Measurements from ENCODE around the gene ITPKB.
"Not testable (repeated sequence)": the region's sequence is repeated elsewhere in the genome, so short reads cannot be mapped to it uniquely, and the experiment has no call there.

Gene ITPKB

DNA sequence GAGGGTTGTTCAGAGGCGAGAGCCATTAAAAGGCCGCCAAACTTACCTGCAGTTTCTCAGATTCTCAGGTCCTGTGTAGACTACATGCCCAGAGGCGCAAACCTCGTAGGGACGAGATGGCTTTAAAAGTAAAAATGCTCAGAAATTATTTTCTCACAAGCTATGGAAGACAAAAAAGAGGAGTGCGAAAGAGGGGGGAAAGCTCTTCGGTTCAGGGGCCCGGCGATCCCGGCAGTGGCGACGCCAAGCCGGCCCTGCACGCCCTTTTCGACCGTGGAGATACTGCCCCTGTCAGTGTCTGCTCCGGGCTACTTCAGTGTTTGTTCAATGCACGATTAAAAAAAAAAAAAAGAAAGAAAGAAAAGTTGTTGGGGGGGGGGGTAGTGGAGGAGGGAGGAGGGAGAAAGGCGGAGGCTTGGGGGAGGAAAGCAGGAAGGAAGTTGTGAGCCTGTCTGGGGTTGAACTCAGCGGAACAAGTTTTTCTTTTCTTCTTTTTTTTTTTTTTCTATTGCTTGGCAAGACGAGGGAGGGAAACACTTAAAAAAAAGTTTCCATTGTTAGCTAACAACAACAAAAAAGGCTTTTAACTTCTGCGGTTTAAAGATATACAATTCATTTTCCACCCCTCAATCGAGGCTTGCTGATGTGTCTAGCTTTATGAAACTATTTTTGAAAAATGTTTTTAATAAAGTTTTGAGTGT is at the start of gene ITPKB:
TSS of gene ITPKB (minus strand) at position 288 of the 701 bp plus-strand sequence. CDS start 1,824 bp downstream, outside the sequence.
- DNase-seq: no peak

DNA sequence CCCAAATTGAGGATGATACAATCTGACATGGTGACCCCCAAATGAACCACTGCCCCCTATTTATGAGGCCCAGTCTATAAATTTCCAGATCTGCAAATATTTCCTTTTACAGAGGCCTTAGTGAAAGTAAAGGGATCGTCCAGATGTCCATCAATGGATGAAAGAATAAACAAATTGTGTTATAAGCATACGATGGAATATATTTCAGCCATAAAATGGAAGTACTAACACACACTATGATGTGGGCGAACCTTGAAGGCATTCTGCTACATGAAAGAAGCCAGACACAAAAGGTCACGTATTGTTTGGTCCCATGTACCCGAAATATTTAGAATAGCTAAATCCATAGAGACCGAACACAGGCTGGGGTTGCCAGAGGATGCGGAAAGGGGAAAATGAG is 48.6 kb upstream of the ITPKB start:
- DNase-seq: no peak

DNA sequence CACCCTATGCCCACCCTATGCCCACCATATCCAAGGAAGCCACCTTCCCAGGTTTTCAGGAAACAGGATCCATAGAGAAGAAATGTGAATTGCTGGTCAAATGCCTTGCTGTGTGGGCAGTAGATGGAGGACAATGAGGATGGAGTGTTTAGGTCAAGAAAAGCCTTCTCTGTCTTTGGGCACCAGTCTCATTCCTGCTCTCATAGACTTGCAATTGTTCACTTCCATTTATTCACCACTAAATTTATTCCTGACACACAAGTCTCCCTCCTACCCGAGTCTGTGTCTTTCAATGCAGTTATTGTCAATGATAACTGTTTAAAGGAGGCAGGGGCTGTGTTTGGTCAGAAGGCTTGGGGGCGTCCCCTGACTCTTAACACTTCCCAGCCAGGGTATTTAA is 48.0 kb upstream of the ITPKB start:
- no peak for DNase-seq

DNA sequence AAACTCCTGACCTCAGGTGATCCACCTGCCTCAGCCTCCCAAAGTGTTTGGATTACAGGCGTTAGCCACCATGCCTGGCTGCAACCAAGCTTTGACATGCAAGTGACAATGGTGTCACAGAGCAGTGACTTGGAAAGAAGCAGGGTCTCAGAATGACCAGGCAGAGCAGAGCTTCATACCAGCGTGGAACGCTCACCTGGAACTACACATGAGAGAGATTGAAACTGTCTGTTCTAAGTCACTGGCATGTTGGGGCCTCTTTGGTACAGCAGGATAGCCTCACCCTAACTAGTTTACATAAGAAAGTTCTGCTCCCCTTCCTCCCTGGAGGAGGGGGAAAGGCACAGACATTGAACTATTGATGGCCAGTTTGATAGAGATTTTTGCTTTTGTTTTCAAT is 47.5 kb upstream of the ITPKB start:
- no peak for DNase-seq

DNA sequence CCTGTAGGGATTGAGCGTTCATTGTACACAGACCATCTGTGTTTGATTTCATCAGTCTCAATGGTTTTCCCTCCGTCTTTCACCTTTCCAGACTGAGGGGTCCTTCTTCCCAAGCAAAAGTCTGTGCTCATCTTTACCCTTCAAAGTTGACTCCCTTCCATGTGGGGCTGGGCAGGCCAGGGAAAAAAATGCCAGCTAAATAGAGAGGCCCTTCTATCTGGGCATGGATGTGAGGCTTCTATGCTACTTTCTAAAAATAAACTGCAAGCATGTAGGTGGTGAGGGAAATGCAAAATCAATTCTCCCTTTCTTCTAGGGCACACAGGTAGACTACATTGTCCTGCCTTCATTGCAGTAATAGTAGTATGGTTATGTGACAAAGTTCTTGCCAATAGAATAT is 46.7 kb upstream of the ITPKB start:
- no peak for DNase-seq

DNA sequence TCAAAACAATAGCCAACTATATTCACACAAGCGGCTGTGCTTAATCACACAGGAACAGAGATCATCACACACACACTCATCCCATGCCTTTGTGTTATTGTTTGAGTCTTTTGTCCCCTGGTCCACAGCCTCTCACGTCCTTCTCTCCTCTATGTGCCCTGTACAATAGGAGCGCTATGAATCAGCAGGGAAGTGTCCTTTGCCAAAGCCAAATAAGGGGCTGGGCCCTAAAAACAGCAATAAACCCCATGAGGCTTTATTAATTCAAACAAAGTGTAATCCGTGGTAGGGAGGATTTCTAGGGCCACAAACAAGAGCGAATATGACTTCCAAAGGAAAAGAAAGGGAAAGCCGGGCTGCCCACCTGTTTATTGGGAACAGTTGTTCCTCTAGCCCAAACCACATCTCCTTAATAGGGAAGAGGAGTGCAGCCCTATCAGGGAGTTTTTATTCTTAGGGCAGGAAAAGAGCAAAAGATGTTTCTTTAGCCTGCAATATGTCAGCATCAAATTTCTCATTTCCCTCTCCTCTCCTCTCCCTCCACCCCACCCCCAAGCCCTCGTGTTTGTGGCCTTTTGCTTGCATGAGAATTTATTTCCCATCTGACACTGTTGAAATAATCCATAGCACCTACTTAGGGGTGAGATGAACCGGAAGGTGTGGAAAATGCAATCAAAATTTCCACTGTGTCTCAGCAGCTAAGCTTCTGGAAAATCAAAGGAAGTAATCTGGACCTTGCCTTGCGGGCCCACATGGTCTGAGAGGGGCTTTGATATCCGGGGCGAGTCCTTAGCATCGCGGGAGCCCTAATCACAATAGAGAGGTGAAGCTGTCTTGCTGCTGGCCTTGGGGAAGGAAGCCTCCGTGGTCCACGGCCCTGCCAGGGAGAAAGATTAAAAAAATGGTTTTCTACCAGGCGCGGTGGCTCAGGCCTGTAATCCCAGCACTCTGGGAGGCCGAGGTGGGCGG is 45.3 kb upstream of the ITPKB start:
- DNase-seq: no peak

DNA sequence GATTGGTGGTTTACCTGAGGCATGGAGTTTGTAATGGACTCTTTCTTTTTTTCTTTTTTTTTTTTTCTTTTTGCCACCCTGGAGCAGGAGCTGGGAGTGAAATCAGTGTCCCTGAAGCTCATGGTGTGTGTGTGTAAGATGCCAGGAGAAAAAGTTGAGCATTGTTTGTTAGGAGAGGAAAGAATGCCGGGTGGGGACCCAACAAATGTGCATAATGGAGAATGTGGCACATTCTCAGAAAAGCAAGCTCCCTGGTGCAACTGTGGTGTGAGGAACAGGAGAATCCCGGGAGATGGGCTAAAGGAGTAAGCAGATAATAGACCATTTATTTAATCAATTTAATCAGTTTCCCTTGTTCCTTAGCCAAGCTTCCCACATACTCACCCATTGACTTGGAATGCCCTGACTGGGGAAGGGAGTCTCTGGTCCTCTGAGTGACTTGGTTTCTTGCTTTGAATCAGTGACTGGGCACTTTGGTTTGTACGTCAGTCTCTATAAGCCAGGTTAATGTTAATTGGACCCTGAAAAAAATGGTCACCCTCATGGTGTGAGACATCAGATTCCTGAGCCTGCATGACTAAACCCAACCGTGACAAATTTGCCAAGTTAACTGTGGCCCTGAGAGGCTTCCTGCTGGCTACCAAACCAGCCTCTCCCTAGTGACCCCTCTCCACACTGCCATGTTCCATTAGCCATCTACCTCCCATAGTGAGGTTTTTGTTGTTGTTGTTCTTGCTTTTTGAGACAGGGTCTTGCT is 43.9 kb upstream of the ITPKB start:
- no peak for DNase-seq

DNA sequence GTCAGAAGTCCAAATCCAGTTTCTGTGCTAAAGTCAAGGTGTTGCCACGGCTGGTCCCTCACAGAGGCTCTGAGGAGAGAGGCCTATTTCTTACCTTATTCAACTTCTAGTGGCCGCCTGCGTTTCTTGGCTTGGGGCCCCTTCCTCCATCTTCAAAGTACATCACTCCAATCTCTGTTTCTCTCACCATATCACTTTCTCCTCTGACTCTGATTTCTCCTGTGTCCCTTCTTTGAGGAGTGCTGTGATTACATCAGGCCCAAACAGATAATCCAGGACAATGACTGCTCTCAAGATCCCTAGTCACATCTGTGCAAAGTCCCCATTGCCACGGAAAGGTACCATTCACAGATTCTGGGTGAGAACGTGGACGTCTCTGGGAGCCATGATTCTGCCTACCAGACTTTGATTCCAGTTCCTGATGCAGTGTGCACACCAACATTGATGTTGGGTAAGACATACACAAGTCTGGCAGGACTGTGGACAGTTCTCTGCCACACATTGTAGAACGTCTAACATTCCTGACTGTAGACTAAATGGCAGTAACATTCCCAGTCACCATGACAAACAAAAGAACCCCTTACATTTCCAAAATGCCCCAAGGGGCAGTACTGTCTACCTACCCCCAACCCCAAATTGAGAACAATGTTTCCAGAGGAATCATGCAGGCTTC is 43.0 kb upstream of the ITPKB start:
- DNase-seq: no peak

DNA sequence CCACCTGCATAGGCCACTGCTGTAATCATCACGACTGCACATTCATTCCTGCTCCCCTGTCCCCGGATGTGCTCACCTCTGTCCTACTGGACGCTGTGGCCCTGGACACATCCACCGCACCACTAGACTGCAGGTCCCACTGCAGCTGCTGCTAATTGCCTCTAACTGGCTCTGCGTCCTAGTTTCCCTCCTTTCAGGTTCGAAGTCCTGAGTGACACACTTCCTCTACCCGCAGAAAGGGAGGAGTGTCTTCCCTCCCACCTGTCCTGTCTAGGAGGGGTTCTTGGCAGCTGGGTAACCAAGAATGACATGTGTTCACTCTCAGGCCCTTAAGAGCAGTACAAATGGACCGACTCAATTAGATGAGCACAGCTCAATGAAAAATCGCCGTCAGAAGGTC is 40.5 kb upstream of the ITPKB start:
- DNase-seq: no peak

DNA sequence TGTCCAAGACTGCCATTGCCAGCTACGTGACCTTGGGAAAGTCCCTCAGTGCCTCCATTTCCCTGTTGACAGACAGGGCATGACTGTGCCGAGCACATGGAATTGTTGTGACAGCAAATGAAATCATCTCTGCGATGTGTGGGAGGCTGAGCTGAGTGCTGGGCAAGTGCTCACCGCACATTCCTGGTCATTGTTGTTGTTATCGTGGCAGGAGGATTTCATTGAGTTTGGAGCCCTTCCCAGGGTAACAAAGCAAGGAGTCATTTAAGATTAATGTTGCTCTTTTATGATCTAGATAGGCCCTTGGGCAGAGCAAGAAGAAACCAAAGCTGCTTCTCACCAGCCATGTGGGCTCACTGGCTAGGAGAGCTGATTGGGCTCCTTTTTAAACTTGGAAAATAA is 39.6 kb upstream of the ITPKB start:
- no peak for DNase-seq

DNA sequence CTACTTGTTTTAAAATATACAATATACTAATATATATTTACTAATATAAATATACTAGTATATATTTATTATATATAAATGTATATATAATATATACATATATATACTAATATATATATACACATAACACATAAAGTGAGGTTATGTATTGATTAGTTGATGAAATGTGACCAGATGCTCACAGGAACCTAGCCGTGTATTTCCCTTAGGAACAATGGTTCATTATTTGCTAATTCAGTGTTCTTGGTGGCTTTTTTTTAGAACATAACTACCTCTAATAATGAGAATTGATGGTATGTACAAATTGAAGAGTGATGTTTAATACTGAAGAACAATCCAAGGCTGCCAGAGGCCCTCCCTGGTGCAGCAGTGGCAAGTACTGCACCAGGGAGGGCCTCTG is 37.9 kb upstream of the ITPKB start:
- no peak for DNase-seq

DNA sequence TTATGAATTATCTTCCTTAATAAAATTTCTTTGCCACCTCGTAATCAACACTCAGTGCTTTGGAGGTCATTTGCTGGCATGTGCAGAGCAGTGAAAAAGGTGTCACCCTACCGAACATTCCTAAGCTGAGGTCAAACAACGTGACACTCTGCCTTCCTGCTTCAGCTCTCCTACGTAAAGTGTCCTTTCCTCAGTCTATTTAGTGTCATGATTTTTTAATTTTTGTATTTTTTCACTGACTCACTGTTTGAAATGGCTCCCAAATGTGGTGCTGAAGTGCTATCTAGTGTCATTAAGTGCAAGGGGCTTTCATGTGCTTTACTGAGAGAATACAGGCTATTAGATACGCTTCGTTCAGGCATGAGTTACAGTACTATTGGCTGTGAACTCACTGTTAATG is 37.0 kb upstream of the ITPKB start:
- DNase-seq: no peak

DNA sequence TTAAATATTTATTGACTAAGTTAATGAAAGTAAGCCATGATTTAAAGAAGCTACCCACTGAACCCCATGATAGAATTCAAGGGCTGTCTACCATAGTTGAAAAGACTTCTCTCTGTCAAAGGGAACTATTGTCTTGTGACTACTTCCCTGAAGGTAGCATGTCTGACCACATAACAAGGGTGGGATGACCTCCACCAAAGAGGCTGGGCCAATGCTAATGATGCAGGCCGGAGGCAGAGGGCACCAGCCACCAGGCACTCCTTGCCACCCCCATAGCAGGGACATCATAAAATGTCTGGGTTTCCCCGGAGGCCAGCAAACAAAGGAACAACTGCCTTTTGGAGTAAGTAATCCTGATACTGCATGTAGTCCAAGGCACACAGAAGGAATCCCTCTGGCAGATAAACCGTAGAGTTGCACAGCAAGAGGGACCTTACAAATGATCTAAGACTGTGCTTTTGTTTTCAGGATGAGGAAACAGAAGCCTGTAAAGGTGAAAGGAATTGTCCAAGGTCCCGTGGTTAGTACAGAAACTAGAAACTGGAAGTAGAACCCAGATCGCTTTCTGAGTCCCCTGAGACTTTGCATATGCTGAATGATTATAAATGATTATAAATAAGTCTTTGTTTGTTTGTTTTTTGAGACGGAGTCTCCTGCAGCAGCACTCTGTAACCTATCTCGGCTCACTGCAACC is 33.5 kb upstream of the ITPKB start:
- DNase-seq: no peak

DNA sequence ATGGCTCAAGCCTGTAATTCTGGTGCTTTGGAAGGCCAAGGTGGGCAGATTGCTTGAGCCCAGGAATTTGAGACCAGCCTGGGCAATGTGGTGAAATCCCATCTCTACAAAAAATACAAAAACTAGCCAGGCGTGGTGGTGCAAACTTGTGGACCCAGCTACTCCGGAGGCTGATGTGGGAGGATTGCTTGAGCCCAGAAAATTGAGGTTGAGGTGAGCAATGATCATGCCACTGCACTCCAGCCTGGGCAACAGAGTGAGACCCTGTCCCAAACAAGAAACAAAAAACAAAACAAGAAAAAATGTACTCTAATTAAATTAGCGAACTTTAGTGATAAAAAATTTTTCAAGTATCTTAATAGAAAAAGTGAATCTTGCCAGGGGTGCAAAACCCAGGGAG is 28.1 kb upstream of the ITPKB start:
- DNase-seq: not testable (repeated sequence)

DNA sequence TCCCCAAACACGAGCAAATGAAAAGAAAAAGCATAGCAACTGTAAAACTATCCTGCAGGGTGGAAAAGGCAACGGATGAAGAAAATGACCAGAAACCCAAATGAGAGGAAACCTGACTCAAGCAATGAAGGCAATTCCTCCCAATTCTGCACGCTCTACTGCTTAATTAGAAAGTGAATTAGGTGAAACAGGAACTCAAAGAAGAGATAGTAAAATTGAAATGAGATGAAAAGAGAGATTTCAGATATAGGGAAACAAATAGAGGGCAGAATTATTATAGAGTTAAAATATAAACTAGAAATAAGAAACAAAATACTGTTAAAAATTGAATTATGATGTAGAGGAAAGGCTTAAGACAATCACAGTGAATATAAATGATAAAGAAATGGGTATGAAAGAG is 27.5 kb upstream of the ITPKB start:
- DNase-seq: no peak

DNA sequence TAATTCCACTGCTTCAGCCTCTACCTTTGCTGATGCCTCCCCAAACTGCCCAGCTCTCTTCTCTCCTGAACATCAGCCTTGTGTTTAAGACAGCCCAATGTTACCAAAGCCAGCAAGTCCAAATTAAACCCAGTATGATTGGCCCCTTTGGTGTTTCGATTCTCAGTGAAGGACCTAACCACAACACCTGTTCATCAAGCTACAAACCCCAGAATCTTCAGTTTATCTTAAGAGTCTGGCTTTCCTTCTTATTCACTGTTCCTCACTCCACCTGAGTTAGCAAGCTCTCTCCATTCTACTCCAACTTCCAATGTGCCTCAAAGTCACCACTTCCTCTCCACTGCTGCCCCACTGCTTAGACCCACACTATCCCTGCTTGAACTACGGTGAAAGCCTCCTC is 25.5 kb upstream of the ITPKB start:
- no peak for DNase-seq

DNA sequence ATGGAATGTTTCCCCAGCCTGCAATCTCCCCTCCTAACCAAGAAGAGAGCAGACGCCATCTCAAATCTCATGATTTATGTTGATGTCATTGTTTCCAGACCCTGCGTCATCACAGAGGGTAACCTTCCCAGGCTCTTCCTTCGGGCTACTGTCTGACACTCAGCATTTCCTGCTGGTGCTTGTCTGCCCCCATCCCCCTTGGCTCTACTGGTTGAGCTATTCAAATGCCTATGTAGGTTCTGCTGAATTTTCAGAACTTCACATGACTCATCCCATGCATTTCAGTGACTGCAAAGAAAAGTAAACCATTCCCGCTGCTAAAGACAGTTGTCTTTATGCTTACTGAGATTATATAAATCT is 24.8 kb upstream of the ITPKB start:
- DNase-seq: no peak

DNA sequence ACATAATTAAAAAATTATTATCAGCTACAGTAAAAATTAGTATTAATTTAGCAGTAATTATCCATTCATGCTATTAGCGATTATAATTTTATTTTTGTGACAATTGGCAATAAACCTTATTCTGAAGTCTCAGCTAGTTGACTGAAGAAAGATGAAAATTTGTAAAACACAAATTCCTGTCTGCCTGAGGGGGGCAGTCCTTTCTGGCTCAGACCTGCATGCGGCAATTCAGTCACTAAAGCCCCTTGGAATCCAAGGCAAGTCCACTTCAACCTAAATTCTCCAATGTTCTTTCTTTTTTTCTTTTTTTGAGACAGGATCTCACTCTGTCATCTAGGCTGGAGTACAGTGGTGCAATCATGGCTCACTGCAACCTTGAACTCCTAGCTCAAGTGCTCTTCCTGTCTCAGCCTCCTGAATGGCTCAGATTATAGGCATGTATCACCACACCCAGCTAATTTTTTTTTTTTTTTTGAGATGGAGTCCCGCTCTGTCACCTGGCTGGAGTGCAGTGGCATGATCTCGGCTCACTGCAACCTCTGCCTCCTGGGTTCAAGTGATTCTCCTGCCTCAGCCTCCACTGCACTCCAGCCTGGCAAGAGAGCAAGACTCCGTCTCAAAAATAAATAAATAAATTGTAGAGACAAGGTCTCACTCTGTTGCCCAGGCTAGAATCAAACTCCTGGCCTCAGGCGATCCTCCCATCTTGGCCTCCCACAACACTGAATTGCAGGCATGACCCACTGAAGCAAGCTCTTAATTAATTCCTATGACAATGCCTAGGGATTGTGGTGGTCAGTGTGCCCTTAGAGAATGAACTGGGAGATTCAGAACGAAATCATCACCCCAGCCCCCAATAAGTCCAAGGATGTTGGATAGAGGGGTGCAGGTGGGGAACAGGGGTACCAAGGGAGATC is 24.2 kb upstream of the ITPKB start:
- DNase-seq: no peak

DNA sequence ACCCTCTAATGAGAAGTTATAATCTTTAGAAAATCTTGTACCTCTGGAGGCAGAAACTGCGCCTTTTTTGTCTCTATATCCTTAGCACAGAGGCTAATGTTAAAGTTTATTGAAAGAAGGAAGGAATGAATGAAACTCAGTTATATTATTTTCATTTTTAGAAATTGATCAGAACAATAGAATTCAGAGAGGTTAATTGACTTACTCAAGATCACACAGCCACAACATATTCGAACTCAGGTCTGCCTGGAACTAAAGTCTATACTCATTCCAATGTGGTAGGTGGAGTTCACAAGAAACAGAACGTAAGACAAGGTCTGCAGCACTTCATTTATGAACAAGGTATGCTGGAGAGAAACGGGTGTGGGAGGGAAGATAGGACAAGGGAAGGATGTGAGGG is 23.0 kb upstream of the ITPKB start:
- no peak for DNase-seq

DNA sequence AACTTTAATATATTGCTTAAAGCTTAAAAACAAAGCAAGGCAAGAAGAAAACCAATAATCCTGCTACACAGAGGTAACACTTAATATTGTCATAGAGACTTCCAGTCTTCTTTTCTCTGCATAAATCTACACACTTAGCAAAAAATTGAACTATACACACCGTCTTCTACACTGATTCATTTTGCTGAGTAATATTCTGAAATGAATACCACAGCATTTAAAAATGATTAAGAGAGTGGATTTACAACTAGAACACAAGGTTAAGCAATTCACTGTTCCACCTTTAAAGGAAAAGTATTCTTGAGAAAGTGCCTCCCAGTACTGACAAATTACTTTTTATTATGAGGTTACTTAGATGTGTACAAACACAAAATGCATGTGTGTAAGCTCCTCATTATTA is 22.2 kb upstream of the ITPKB start:
- no peak for DNase-seq
